ENCODE measurements around the gene TSPAN31. TPM values are rescaled to one million over a fixed set of nuclear protein-coding genes. Genes with fewer than 3 reads are reported as not detected.

Gene TSPAN31
- total and polyA plus RNA-seq, 8 donors: 12.2 to 29.8 (median 14.5) TPM

GRCh38 chr12:57755194-57755453 lies 10.3 kb downstream of the TSPAN31 start:
- Histone ChIP-seq H3K9me3 (no peaks in the 10 kb centered on the region), H3K27ac (peak overlapping the region; percentile 35 to 63 (median 50)), H3K27me3 (no peaks in the 10 kb centered on the region), H3K4me1 (peaks cover 0 to 15% (median 14%) of the 10 kb centered on the region in 3 donors), H3K4me3 (peak overlapping the region; percentile 57 to 75 (median 64)), H3K36me3 (peaks cover 0 to 5% (median 0%) of the 10 kb centered on the region in 3 donors)
- FAIRE-seq (no peak), ATAC-seq (no peak), DNase-seq (no peak)
- intact Hi-C loops (cut with DNase I): no loop called here
- 0% methylated on average over 16 to 34 of the region's 34 CpGs for WGBS, 2 donors
- TF ChIP-seq, protein P1, sequence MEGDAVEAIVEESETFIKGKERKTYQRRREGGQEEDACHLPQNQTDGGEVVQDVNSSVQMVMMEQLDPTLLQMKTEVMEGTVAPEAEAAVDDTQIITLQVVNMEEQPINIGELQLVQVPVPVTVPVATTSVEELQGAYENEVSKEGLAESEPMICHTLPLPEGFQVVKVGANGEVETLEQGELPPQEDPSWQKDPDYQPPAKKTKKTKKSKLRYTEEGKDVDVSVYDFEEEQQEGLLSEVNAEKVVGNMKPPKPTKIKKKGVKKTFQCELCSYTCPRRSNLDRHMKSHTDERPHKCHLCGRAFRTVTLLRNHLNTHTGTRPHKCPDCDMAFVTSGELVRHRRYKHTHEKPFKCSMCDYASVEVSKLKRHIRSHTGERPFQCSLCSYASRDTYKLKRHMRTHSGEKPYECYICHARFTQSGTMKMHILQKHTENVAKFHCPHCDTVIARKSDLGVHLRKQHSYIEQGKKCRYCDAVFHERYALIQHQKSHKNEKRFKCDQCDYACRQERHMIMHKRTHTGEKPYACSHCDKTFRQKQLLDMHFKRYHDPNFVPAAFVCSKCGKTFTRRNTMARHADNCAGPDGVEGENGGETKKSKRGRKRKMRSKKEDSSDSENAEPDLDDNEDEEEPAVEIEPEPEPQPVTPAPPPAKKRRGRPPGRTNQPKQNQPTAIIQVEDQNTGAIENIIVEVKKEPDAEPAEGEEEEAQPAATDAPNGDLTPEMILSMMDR (IDR thresholded peaks at IDR 0.05): no peak

- ATAC-seq (peak in 2 of 4 donors; percentile 3 to 10), FAIRE-seq (no peak), DNase-seq (peak; percentile 53 to 90 (median 66))
- Histone ChIP-seq H3K27me3 (no peaks in the 10 kb centered on the region), H3K4me3 (peak overlapping the region; percentile 57 to 75 (median 64)), H3K27ac (peak overlapping the region; percentile 42 to 63 (median 50)), H3K4me1 (peaks cover 0 to 15% (median 14%) of the 10 kb centered on the region in 3 donors), H3K36me3 (no peaks in the 10 kb centered on the region), H3K9me3 (no peaks in the 10 kb centered on the region)
- TF ChIP-seq, protein P1 (IDR thresholded peaks at IDR 0.05): no peak
- intact Hi-C loops (cut with DNase I): no loop called here
- WGBS, 2 donors: 1 to 2% methylated on average over 45 to 76 of the region's 76 CpGs
These were observed 10.9 kb downstream of the TSPAN31 start for GRCh38 chr12:57755454-57756372.

GRCh38 chr12:57756406-57757341 lies 11.8 kb downstream of the TSPAN31 start:
- WGBS, 2 donors: 30 to 38% methylated on average over 22 of the region's 22 CpGs
- FAIRE-seq: no peak
- Histone ChIP-seq H3K36me3 (no peaks in the 10 kb centered on the region), H3K4me3 (peak overlapping the region in 2 of 4 donors; percentile 70 to 75), H3K9me3 (no peaks in the 10 kb centered on the region), H3K4me1 (peaks cover 0 to 14% (median 10%) of the 10 kb centered on the region in 3 donors), H3K27ac (peak overlapping the region in 2 of 4 donors; percentile 42 to 63), H3K27me3 (no peaks in the 10 kb centered on the region)
- TF ChIP-seq, protein P1 (IDR thresholded peaks at IDR 0.05): peak; percentile 32 to 58 (median 48)
- peak in 4 of 6 donors; percentile 38 to 76 (median 56) for DNase-seq
- intact Hi-C loops (cut with DNase I): no loop called here
- ATAC-seq: no peak

DNA sequence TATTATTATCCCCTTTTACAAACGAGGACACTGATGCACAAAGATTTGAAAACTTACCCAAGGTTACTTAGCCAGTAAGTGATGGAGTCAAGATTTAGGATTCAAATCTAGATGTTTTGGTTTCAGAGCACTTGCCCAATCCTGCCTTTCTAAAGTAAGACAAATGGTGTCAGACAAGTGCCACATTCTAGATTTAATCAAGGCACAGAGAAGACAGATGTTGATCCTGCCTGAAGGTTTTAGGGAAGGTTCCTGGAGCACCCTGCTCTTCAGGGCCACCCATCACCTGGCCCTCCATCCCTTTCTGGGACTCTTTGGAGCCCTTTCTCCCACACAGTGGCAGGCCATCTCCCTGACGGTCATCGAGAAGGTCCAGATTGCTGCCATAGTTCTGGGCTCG lies 12.9 kb downstream of the TSPAN31 start:
- Histone ChIP-seq H3K9me3 (no peaks in the 10 kb centered on the region), H3K27me3 (no peaks in the 10 kb centered on the region), H3K4me3 (no peak overlapping the region), H3K36me3 (no peaks in the 10 kb centered on the region), H3K4me1 (peaks cover 0 to 12% (median 8%) of the 10 kb centered on the region in 3 donors), H3K27ac (no peak overlapping the region)
- intact Hi-C loops (cut with DNase I): no loop called here
- ATAC-seq: no peak
- 92 to 93% methylated on average over 4 of the region's 4 CpGs for WGBS, 2 donors
- no peak for FAIRE-seq
- DNase-seq: no peak
- TF ChIP-seq, protein P1 (IDR thresholded peaks at IDR 0.05): no peak

All from pancreas (tissue), 10 donors.